GM23248 (cell line): Measurements from ENCODE around the gene CWC25. TPM values are rescaled to one million over a fixed set of nuclear protein-coding genes. Genes with fewer than 3 reads are reported as not detected.

ENCODE experiments used
- DNase-seq: peaks from one replicate; pipeline ENCODE4 v3.0.0-alpha.2; 2015
- H2AFZ ChIP-seq: fragments of 200-600 bp; sonication (generic); 2 replicates; pipeline ENCODE4 v1.6.1; 2016; ENCODE audit warnings: antibody characterized with exemption
- H3F3A ChIP-seq: fragments of 200-600 bp; sonication (generic); 2 replicates; pipeline ENCODE4 v1.6.1; 2016; ENCODE audit warnings: mild to moderate bottlenecking, antibody characterized with exemption, mixed run types; ENCODE audit not compliant: insufficient read depth
- H3K27ac ChIP-seq: fragments of 200-600 bp; sonication (generic); 2 replicates; pipeline ENCODE4 v1.5.1; 2016; ENCODE audit warnings: mild to moderate bottlenecking
- H3K27me3 ChIP-seq: fragments of 200-600 bp; sonication (generic); replicated peaks from 2 replicates; pipeline ENCODE4 v1.6.1; 2016; ENCODE audit warnings: mild to moderate bottlenecking; ENCODE audit not compliant: insufficient read depth
- H3K36me3 ChIP-seq: fragments of 200-600 bp; sonication (generic); 2 replicates; pipeline ENCODE4 v1.6.1; 2016; ENCODE audit warnings: low read depth, mild to moderate bottlenecking
- H3K4me1 ChIP-seq: fragments of 200-600 bp; sonication (generic); 2 replicates; pipeline ENCODE4 v1.6.1; 2016; ENCODE audit warnings: mild to moderate bottlenecking; ENCODE audit not compliant: insufficient read depth
- H3K4me2 ChIP-seq: fragments of 200-600 bp; sonication (generic); one replicate; pipeline ENCODE4 v1.6.1; 2016; ENCODE audit warnings: mild to moderate bottlenecking; ENCODE audit not compliant: unreplicated experiment
- H3K4me3 ChIP-seq: fragments of 200-600 bp; sonication (generic); 2 replicates; pipeline ENCODE4 v1.5.1; 2016; ENCODE audit warnings: mild to moderate bottlenecking
- H3K79me2 ChIP-seq: fragments of 200-600 bp; sonication (generic); 2 replicates; pipeline ENCODE4 v1.6.1; 2016; ENCODE audit warnings: mild to moderate bottlenecking; ENCODE audit not compliant: insufficient read depth
- H3K9ac ChIP-seq: fragments of 200-600 bp; sonication (generic); 2 replicates; pipeline ENCODE4 v1.6.1; 2016; ENCODE audit warnings: mild to moderate bottlenecking
- H3K9me2 ChIP-seq: fragments of 200-600 bp; sonication (generic); 2 replicates; pipeline ENCODE4 v1.6.1; 2016; ENCODE audit warnings: mixed run types, mild to moderate bottlenecking, moderate library complexity; ENCODE audit not compliant: insufficient read depth
- H3K9me3 ChIP-seq: fragments of 200-600 bp; sonication (generic); one replicate; pipeline ENCODE4 v1.6.1; 2017; ENCODE audit warnings: low read depth
- H4K20me1 ChIP-seq: fragments of 200-600 bp; sonication (generic); 2 replicates; pipeline ENCODE4 v1.6.0; 2016; ENCODE audit not compliant: insufficient read depth
- EZH2 ChIP-seq: fragments of 200-600 bp; sonication (generic); IDR thresholded peaks from 2 replicates; pipeline ENCODE4 v1.6.1; 2018; ENCODE audit warnings: antibody characterized with exemption, mild to moderate bottlenecking; ENCODE audit not compliant: insufficient read depth, poor library complexity, severe bottlenecking
- EZH2phosphoT487 ChIP-seq: fragments of 200-600 bp; sonication (generic); IDR thresholded peaks from 2 replicates; pipeline ENCODE4 v1.6.1; 2018; ENCODE audit warnings: antibody characterized with exemption, moderate library complexity, mild to moderate bottlenecking, low read depth; ENCODE audit not compliant: insufficient read depth
- WGBS, 2 experiments: methylation state at CpG; one replicate each; pipeline ENCODE4 v1.1.6; 2015 to 2017; ENCODE audit warnings: low lambda C conversion rate in 2 of 2, low coverage in 1 of 2; ENCODE audit errors: missing lambda C conversion rate in 2 of 2; 5-methylcytosine and 5-hydroxymethylcytosine counted together
- in situ Hi-C: fragments of 300-500 bp; cut with MboI; formaldehyde crosslinking; loops from 2 replicates; pipeline ENCODE4 v1.15.0; 2020
- polyA plus RNA-seq: library from polyadenylated mRNA; unstranded; fragments of >200 nt; fragmentation: Nextera tagmentation; extraction: Ambion mirVana; gene quantifications from 2 replicates; pipeline ENCODE4 v1.2.1, GENCODE V29; 2016
- total RNA-seq: library from RNA; depleted of rRNA; stranded (reverse); fragments of >200 nt; shearing (Covaris generic); gene quantifications from 2 replicates; pipeline ENCODE4 v1.2.3, GENCODE V29; 2014

CWC25 gene
- total and polyA plus RNA-seq, 2 experiments from 2014 or later, result 9.7 to 14.2 TPM

DNA sequence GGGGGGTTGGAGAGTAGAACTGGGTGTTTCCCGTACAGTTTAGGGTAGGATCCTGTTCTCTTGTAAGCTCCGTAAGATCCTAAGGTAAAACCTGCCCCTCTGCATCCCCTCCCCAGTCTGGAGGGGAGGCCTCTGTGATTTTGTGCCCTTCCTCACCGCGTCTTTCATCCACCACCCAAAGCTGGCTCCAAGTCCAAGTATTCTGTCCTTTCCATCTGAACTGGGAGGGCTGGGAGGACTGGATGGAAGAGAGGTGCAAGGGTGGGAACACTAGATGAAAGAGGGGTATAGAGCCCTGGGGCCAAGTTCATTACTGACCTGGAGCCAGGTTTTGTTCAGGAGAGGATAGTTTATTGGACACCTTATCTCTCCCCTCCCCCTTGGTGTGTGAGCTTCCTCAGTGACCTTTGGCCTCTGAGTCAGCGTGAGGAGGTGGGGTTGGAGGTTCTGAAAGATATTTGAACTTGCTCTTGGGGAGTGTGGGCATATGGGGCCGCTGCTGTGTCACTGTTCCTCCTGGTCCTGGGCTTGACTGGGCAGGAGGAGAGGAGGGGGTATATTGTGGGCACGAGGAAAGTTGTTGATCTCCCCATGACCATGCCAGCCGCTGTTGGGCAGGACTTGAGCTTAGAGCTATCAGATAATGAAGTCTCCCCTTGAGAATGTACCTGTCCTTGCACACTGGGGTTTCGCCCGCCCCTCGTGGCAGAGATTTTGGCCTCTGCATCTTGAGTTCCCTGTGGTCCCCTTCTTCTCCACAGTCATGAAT, 46.3 kb upstream of the CWC25 start:
- peak overlapping the region; percentile 100 for H3K4me3 ChIP-seq
- no peaks in the 10 kb centered on the region for H3K9me2 ChIP-seq
- H3F3A ChIP-seq, result peaks cover 38% of the 10 kb centered on the region
- 19 to 22% methylated on average over 11 of the region's 11 CpGs for WGBS, 2 experiments
- H4K20me1 ChIP-seq, result peaks cover 24% of the 10 kb centered on the region
- H3K4me2 ChIP-seq, result peak overlapping the region; percentile 98
- H3K4me1 ChIP-seq, result peaks cover 56% of the 10 kb centered on the region
- no peaks in the 10 kb centered on the region for H3K27me3 ChIP-seq
- peaks cover 64% of the 10 kb centered on the region for H3K79me2 ChIP-seq
- H3K36me3 ChIP-seq, result no peaks in the 10 kb centered on the region; the same call in 1 of the 2 replicates
- H3K9me3 ChIP-seq, result no peaks in the 10 kb centered on the region
- TF ChIP-seq EZH2, result no peak
- no peak for TF ChIP-seq EZH2phosphoT487
- no peak overlapping the region for H2AFZ ChIP-seq
- peak overlapping the region; percentile 96 for H3K27ac ChIP-seq
- peak overlapping the region; percentile 99 for H3K9ac ChIP-seq
- in situ Hi-C loops, result no loop called here
- DNase-seq, result peak; percentile 88

DNA sequence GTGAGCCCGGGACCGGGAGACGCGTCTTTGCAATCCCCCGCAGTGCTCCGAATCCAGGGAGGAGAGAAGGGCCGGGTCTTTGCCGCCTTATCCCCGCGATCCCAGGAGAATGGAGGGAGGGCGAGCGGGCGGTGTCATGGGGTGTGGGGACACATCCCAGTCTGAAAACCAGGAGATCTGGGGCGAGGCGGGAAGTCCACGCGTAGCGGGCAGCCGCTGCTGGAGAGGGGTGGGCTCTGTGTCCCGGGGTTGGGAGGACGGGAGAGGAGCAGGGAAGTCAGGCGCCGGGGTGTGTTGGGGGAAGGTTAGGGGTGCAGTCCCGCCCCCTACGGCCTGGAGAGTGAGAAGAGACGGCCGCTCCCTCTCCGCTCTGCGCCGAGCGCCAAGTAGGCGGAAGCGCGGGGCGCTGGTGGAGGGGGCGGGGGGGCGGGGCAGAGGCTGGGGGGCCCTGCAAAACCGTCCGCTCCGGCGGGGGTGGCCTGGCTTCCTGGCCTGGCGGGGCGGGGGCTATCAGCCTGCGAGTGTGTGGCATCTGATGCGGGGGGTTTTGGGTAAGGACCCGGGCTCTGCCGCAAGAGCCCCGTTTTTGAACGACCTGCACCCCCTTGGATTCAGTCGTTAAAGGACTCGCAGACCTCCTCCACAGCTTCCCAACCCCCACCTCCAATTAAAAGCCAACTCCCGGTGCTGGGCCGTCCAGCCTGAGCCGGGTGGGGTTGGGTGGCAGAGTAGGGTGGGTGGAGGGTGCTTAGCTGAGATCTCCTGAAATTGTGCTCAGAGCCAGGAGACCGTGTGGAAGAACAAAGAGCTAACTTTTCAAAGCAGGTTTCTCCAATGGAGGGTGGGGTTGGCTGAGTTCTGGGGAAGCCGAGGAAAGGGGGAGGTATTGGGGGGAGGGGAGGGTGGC, 45.4 kb upstream of the CWC25 start:
- Histone ChIP-seq H3K79me2 (peaks cover 55% of the 10 kb centered on the region), H3K9ac (peak overlapping the region; percentile 99), H2AFZ (peak overlapping the region; percentile 56), H3K27me3 (no peaks in the 10 kb centered on the region), H3K36me3 (no peaks in the 10 kb centered on the region; the same call in 1 of the 2 replicates), H3K9me3 (no peaks in the 10 kb centered on the region), H3K9me2 (no peaks in the 10 kb centered on the region), H3F3A (peaks cover 34% of the 10 kb centered on the region), H3K27ac (peak overlapping the region; percentile 96), H3K4me2 (peak overlapping the region; percentile 98), H3K4me1 (peaks cover 52% of the 10 kb centered on the region), H3K4me3 (peak overlapping the region; percentile 100), H4K20me1 (peaks cover 19% of the 10 kb centered on the region)
- 1 to 2% methylated on average over 32 to 56 of the region's 56 CpGs for WGBS, 2 experiments
- TF ChIP-seq EZH2 (no peak), EZH2phosphoT487 (no peak)
- in situ Hi-C loops, result no loop called here
- DNase-seq, result peak; percentile 87

GRCh38 chr17:38869526-38870258, 44.6 kb upstream of the CWC25 start, which contains the start of gene LASP1:
LASP1 (plus strand) TSS chr17:38870058; CDS start chr17:38870190, 132 bp downstream.
- peak within 1 kb of the TSS; percentile 87 for H2AFZ ChIP-seq
- H3K9me2 ChIP-seq, result no peaks in the 10 kb centered on the region
- DNase-seq, result peak; percentile 97
- TF ChIP-seq EZH2 (no peak), EZH2phosphoT487 (no peak)
- H3K9ac ChIP-seq, result peak within 1 kb of the TSS; percentile 99
- H3K4me3 ChIP-seq, result peak within 1 kb of the TSS; percentile 100
- H3K36me3 ChIP-seq, result no peaks in the 10 kb centered on the region; the same call in 1 of the 2 replicates
- peaks cover 43% of the 10 kb centered on the region for H3K4me1 ChIP-seq
- 0 to 1% methylated on average over 37 to 53 of the region's 73 CpGs for WGBS, 2 experiments
- H4K20me1 ChIP-seq, result peaks cover 15% of the 10 kb centered on the region
- peaks cover 47% of the 10 kb centered on the region for H3K79me2 ChIP-seq
- peak within 1 kb of the TSS; percentile 96 for H3K27ac ChIP-seq
- H3K4me2 ChIP-seq, result peak within 1 kb of the TSS; percentile 100
- no peaks in the 10 kb centered on the region for H3K9me3 ChIP-seq
- no peaks in the 10 kb centered on the region for H3K27me3 ChIP-seq
- H3F3A ChIP-seq, result peaks cover 30% of the 10 kb centered on the region
- in situ Hi-C loops, result no loop called here
